Raji (cell line): ENCODE measurements around the gene TMEM86A.

Experiments used
- POLR2A ChIP-seq: IDR thresholded peaks from 2 replicates; pipeline ENCODE4 v1.6.1; 2011; ENCODE audit warnings: low read depth, low read length, control low read depth; ENCODE audit not compliant: insufficient read depth

Gene TMEM86A

GRCh38 chr11:18698341-18699268 is at the start of gene TMEM86A:
TMEM86A (plus strand) TSS chr11:18698779; CDS start chr11:18698887, 108 bp downstream.
- no peak for TF ChIP-seq POLR2A

DNA sequence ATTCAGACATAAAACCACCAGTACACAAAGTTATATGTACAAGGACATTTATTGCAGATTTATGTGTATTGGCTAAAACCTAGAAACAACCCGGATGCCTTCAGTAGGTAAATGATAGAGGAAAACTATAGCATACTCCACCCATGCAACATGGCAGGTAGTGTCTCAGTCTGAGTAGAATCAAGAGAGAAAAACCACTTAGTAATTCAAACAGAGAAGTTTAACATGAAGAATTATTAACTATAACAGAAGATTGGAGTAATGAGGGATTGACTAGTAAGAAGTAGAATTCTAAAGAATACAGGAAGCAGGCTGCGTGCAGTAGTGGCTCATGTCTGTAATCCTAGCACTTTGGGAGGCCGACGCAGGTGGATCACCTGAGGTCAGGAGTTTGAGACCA is 48.2 kb upstream of the TMEM86A start:
- TF ChIP-seq POLR2A: no peak

DNA sequence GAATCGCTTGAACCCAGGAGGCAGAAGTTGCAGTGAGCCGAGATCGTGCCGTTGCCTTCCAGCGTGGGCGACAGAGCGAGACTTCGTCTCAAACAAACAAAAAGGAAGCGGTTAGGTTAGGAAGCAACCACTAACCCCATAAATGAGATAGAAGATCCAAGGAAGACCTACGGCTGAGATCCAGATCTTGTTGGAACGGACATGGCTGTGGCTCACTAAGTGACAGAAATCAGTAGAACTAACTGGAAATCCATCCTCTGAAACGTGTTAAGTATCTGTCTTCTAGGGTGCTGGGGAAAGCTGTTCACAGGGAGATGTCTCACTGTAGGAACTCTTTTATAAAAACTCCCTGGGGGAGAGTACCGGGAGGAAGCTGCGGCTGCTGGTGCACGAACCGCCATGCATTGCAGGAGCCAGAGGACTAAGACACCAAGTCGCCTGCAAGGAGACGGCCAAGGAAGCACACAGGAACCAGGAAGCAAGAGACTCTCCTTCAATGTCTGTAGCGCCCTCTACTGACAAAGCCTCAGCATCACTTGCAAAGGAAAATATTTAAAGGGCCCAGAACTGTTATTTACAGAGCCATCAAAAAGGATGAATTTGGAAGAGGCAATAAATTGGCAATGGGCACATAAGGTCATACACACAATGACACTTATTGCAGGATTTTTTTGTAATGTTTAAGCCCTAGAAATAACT is 47.6 kb upstream of the TMEM86A start:
- no peak for TF ChIP-seq POLR2A

- TF ChIP-seq POLR2A: no peak
Observed at GRCh38 chr11:18657673-18658072, 40.9 kb upstream of the TMEM86A start.

- no peak for TF ChIP-seq POLR2A
Observed at GRCh38 chr11:18668131-18668530, 30.4 kb upstream of the TMEM86A start.

DNA sequence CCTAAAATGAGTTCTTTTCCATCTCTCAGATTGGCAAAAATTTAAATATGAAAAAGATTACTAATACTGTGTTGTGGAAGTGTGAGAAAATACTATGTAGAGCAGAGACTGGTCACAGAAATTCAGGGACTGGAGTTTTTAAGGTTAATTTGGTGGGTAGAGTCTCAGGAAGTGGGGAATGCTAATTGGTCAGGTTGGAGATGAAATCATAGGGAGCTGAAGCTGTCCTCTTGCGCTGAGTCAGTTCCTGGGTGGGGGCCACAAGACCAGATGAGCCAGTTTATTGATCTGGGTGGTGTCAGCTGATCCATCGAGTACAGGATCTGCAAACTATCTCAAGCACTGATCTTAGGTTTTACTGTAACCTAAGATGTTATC is 29.4 kb upstream of the TMEM86A start:
- no peak for TF ChIP-seq POLR2A

GRCh38 chr11:18669711-18670110 is 28.9 kb upstream of the TMEM86A start:
- TF ChIP-seq POLR2A: no peak

- TF ChIP-seq POLR2A: no peak
Observed at GRCh38 chr11:18671246-18671645, 27.3 kb upstream of the TMEM86A start.

GRCh38 chr11:18676803-18677202 is 21.8 kb upstream of the TMEM86A start:
- no peak for TF ChIP-seq POLR2A

- TF ChIP-seq POLR2A: no peak
Observed at GRCh38 chr11:18677560-18677959, 21.0 kb upstream of the TMEM86A start.

DNA sequence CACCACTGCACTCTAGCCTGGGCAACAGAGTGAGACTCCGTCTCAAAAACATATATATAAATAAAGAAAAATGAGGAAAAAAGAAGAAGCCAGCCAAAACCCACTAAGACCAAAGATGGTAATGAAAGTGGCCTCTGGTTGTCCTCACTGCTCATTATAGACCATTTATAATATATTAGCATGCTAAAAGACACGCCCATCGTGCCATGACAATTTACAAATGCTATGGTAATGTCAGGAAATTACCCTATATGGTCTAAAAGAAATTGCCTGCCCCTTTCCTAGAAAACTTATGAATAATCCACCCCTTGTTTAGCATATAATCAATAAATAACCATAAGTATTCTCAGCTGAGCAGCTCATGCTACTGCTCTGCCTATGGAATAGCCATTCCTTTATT is 16.1 kb upstream of the TMEM86A start:
- no peak for TF ChIP-seq POLR2A

DNA sequence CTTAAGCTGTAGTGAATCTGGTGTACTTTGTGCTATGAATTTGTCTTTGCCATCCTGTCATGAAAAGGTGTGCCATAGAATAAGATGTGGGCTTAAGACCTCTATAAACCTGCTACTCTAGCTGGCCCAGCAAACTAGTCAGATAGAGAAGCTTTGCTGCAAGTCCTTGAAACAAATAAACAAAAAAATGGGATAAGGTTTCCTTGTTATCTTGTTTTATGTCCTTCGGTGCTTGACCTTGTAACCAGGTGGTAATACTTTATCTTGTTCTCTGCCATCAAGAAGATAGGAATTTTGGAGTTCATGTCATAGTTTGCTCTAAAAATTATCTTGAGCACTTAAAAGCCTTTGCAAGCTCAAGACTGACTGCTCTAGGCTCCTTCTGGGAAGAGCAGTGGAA is 14.3 kb upstream of the TMEM86A start:
- no peak for TF ChIP-seq POLR2A

DNA sequence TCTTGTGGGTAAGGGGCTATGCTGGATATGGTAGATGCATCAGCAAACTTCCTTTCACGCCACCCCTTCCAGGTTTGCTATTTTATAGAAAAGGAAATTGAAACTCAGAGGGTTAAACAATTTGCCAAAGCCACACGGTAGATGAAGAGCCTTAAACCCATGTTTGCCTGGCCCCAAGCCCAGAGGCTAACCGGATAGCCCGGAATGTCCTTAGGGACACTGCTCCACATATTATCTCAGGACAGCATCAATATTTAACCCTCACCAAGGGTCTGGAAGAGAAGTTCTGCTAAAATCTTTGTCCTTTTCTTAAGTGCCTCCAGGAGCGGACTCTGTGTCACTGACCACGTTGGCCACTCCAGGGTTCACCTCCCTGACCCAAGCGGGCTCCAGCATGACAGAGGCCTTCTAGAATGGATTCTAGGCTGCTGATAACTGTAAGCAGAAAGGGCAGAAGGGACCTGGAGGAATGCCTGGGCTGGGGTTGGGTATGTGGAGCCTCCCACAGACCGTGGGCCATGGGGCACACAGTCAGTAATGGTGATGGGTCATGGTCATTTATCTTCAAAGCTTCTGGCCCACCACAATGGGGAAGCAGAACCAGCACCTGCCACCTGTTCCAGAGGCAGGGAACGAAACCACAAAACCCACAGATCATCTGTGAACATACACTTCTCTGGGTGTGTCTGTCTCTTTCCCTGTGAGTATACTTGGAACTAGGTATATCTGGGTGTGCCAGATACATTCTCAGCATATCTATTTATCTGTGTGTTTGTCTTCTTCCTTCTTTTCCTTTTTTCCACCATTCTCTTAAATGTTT is 5.4 kb upstream of the TMEM86A start:
- no peak for TF ChIP-seq POLR2A

- no peak for TF ChIP-seq POLR2A
Observed at GRCh38 chr11:18696638-18697225, 1.8 kb upstream of the TMEM86A start.

DNA sequence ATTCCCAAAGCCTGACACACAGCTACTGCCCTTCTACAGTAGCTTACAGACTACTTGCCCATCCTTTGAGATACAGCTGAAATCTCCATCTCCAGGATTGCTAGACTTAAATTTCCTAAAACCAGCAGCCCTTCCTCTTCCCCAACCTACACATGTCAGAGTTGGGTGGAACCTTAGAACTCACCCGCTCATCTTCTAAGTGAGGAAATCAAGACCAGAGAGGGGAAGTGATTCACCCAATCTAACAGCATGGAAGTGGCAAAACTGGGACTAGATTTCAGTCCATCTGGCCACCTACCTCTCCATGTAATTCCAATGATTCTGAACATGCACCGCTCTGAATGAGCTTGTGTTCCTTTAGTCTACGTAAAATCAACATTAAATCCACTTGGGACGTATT is 1.0 kb upstream of the TMEM86A start:
- no peak for TF ChIP-seq POLR2A
